Lower leg skin (tissue), 3 donors: ENCODE data around the gene RTN4IP1.

ENCODE experiments used
- CTCF ChIP-seq, 3 donors: fragments of 450-650 bp; IDR thresholded peaks; one replicate each; pipeline ENCODE4 v1.5.1; 2016; ENCODE audit warnings: antibody characterized with exemption in 3 of 3, mild to moderate bottlenecking in 3 of 3, moderate library complexity in 2 of 3
- POLR2A ChIP-seq, 2 donors: fragments of 450-650 bp; IDR thresholded peaks; one replicate each; pipeline ENCODE4 v1.6.1; 2016 to 2017; ENCODE audit warnings: antibody characterized with exemption in 2 of 2, mild to moderate bottlenecking in 1 of 2, moderate library complexity in 1 of 2

- TF ChIP-seq POLR2A (IDR thresholded peaks at IDR 0.05) (no peak), CTCF (IDR thresholded peaks at IDR 0.05) (no peak)
Measured at GRCh38 chr6:106626485-106626884, 2.8 kb downstream of the RTN4IP1 start.
